Kidney epithelial cell (primary cell): Measurements from ENCODE around the gene FIS1. TPM values are rescaled to one million over a fixed set of nuclear protein-coding genes. Genes with fewer than 3 reads are reported as not detected.
"Not testable (repeated sequence)": the region's sequence is repeated elsewhere in the genome, so short reads cannot be mapped to it uniquely, and the experiment has no call there.

Source experiments
- DNase-seq: peaks from one replicate; pipeline ENCODE4 v3.0.0-alpha.2; 2010; ENCODE audit warnings: low read depth
- H3K27me3 ChIP-seq: 2 replicates; pipeline ENCODE4 v1.6.0; 2011; ENCODE audit warnings: low read length; ENCODE audit not compliant: control insufficient read depth, insufficient read depth
- H3K36me3 ChIP-seq: 2 replicates; pipeline ENCODE4 v1.5.1; 2011; ENCODE audit warnings: low read length; ENCODE audit not compliant: control insufficient read depth, insufficient read depth
- H3K4me3 ChIP-seq: 2 replicates; pipeline ENCODE4 v1.5.1; 2011; ENCODE audit warnings: low read depth, mild to moderate bottlenecking, control low read depth, low read length
- total RNA-seq: library from RNA; depleted of rRNA; stranded (reverse); fragments of >200 nt; gene quantifications from 2 replicates; pipeline ENCODE4 v1.2.3, GENCODE V29; 2015
- TF ChIP-seq, protein P1 (sequence below): IDR thresholded peaks from 2 replicates; pipeline ENCODE4 v1.5.1; 2011; ENCODE audit warnings: mild to moderate bottlenecking, moderate library complexity, low read length, control low read depth, inconsistent platforms; ENCODE audit not compliant: insufficient read depth, poor library complexity, severe bottlenecking

FIS1 gene
- total RNA-seq, 1 donor from 2014 or later: 231 TPM

DNA sequence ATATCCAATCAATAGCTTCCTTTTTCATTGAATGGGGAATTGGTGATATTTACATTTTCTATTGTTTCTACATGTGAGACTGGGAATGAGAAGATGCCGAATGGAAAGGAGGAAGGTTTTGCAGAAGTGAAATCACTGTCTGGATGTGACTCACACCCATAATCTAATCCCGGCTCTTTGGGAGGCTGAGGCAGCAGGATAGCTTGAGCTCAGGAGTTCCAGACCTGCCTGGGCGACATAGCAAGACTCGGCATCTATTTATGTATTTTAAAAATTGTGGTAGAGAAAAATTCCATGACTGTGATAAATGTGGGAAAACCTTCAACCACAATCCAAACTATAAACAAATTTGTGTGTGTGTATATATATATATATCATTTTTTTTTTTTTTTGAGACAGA, 10.9 kb upstream of the FIS1 start:
- TF ChIP-seq, protein P1, sequence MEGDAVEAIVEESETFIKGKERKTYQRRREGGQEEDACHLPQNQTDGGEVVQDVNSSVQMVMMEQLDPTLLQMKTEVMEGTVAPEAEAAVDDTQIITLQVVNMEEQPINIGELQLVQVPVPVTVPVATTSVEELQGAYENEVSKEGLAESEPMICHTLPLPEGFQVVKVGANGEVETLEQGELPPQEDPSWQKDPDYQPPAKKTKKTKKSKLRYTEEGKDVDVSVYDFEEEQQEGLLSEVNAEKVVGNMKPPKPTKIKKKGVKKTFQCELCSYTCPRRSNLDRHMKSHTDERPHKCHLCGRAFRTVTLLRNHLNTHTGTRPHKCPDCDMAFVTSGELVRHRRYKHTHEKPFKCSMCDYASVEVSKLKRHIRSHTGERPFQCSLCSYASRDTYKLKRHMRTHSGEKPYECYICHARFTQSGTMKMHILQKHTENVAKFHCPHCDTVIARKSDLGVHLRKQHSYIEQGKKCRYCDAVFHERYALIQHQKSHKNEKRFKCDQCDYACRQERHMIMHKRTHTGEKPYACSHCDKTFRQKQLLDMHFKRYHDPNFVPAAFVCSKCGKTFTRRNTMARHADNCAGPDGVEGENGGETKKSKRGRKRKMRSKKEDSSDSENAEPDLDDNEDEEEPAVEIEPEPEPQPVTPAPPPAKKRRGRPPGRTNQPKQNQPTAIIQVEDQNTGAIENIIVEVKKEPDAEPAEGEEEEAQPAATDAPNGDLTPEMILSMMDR: no peak
- DNase-seq: no peak
- H3K27me3 ChIP-seq: no peaks in the 10 kb centered on the region
- no peak overlapping the region for H3K4me3 ChIP-seq
- H3K36me3 ChIP-seq: no peaks in the 10 kb centered on the region

DNA sequence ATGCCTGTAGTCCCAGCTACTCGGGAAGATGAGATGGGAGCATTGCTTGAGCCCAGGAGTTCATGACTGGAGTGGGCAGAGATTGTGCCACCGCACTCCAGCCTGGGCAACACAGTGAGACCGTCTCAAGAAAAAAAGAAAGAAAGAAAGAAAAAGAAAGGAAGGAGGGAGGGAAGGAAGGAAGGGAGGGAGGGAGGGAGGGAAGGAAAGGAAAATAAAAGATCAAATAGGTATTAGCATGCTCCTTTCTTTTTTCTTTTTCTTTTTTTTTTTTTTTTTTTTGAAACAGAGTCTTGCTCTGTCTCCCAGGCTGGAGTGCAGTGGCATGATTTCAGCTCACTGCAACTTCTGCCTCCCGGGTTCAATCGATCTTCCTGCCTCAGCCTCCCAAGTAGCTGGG, 8.3 kb upstream of the FIS1 start:
- not testable (repeated sequence) for H3K27me3 ChIP-seq, H3K36me3 ChIP-seq, H3K4me3 ChIP-seq, DNase-seq

DNA sequence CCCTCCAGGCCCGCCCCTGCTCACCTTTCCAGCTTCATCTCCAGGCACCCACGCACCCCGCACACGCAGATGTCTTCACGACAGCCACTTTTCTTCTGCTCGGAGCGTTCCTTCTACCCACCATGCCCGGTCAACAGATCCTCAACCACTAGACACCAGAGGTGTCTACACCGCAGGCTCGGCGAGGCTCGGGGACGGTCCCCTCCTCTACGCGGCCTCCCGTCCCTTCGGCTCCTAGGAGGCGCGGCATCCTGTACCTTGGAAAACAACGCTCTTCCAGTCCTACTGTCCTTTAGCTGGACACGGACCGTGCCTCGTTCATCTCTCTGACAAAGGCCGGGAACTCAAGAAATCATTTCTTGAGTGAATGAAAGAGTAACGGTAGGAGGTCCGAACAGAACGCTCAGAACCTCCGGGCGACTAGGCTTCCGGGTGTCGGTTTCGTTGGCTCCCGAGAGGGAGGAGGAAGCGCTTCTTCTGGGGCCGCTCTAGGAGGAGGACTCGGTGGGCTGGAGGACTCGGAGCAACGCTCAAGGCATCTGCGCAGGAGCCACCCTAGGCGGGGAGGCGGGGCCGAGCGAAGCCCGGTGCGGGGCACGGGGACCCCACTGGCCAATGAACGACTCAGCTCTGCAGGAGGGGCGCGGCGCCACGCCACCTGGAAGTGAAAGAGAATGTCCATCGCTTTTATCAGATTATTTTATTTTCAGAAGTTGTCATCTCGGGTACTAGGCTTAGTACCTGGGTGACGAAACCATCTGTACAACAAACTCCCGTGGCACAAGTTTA, 7.2 kb upstream of the FIS1 start:
- Histone ChIP-seq H3K27me3 (no peaks in the 10 kb centered on the region), H3K36me3 (no peaks in the 10 kb centered on the region), H3K4me3 (peak overlapping the region; percentile 97)
- DNase-seq: peak; percentile 91
- TF ChIP-seq, protein P1: no peak

DNA sequence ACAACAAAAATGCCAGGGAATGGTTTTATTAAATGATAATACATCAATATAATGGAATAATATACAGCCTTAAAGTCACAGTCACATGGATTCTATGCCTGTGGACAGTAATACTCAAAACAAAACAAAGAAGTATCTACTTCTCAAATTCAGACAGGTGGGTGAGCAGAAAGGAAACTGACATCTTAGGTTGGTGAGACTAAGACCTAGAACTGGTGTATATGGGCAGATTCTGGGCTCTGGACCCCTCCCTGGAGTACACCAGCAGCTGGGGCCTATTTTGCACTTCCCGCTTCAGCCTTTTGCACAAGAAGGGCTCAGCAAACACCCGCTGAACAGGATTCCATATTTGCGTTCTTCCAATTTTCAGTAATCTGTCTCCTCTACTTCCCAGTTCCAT, 5.4 kb upstream of the FIS1 start:
- Histone ChIP-seq H3K27me3 (no peaks in the 10 kb centered on the region), H3K4me3 (no peak overlapping the region), H3K36me3 (no peaks in the 10 kb centered on the region)
- TF ChIP-seq, protein P1: no peak
- DNase-seq: no peak

DNA sequence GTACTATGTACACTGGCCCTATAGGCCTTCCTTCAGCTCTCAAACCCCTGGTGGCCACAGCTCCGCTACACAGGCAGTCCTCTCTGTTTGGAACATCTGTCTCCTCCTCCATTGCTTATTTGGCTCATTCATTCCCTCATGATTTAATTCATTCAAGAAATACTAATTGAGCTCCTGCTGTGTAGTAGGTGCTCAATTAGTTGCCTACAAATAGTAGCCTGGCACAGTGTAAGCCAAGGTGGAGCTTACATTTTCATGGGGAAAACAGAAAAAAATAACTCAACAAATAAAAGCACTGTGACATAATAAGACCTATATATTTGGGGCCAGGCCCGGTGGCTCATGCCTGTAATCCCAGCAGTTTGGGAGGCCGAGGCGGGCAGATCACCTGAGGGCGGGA, 3.4 kb upstream of the FIS1 start:
- Histone ChIP-seq H3K36me3 (no peaks in the 10 kb centered on the region), H3K4me3 (no peak overlapping the region), H3K27me3 (no peaks in the 10 kb centered on the region)
- TF ChIP-seq, protein P1: no peak
- DNase-seq: no peak

DNA sequence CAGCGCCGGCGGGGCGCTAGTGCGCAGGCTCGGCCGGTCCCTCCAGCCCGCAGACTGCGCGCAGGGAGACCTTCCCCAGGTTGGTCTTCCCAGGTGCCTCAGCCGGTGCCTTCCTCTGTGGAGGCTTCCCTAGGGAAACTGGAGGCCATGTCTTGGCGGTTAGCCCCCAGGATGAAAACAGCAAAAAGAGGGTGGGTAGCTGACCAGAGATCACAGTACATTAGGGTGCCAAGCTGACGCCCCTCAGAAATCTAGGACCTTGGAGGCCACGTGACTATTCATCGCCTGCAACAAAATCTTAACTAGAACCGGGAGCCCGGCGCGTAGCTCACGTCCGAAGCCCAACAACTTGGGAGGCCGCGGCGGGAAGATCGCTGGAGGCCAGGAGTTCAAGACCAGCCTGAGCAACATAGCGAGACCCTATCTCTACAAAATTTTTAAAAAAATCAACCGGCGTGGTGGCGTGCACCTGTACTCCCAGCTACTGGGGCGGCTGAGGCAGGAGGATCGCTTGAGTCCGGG, 327 bp upstream of the FIS1 start:
- TF ChIP-seq, protein P1: no peak
- Histone ChIP-seq H3K4me3 (peak overlapping the region; percentile 77), H3K36me3 (peaks cover 1% of the 10 kb centered on the region), H3K27me3 (no peaks in the 10 kb centered on the region)
- no peak for DNase-seq
